ENCODE measurements around the gene SMTN.
A peak's percentile ranks its signal among the peaks of the same experiment; 100 is the strongest.
"Not testable (repeated sequence)": the region's sequence is repeated elsewhere in the genome, so short reads cannot be mapped to it uniquely, and the experiment has no call there.

Gene SMTN

GRCh38 chr22:31106001-31106571, 25.0 kb downstream of the SMTN start:
- no peak for DNase-seq

- no peak for DNase-seq
Measured at GRCh38 chr22:31106731-31107177, 25.6 kb downstream of the SMTN start.

- peak; percentile 39 to 85 (median 56) for DNase-seq
Measured at GRCh38 chr22:31107178-31107893, 26.2 kb downstream of the SMTN start, which contains the start of gene SELENOM. Gene SELENOM (minus strand): TSS chr22:31107568. CDS start chr22:31107505, 63 bp downstream.

GRCh38 chr22:31107894-31108218, 26.7 kb downstream of the SMTN start:
- no peak for DNase-seq

GRCh38 chr22:31112547-31113091, 31.5 kb downstream of the SMTN start:
- not testable (repeated sequence) for DNase-seq

GRCh38 chr22:31118046-31118820, 37.1 kb downstream of the SMTN start:
- no peak for DNase-seq

GRCh38 chr22:31119026-31119717, 38.1 kb downstream of the SMTN start:
- DNase-seq: no peak

GRCh38 chr22:31120230-31120629, 39.1 kb downstream of the SMTN start:
- no peak for DNase-seq

GRCh38 chr22:31120642-31121041, 39.5 kb downstream of the SMTN start:
- DNase-seq: no peak

- no peak for DNase-seq
Measured at GRCh38 chr22:31121403-31121802, 40.3 kb downstream of the SMTN start.

- no peak for DNase-seq
Measured at GRCh38 chr22:31122196-31122531, 41.0 kb downstream of the SMTN start.

GRCh38 chr22:31122532-31123291, 41.6 kb downstream of the SMTN start, which contains the start of gene INPP5J:
Gene INPP5J (plus strand): TSS chr22:31122966. CDS start chr22:31123015, 49 bp downstream.
- DNase-seq: peak; percentile 48 to 67 (median 48)

GRCh38 chr22:31123292-31123602, 42.1 kb downstream of the SMTN start:
- DNase-seq: no peak

- no peak for DNase-seq
Measured at GRCh38 chr22:31124290-31124689, 43.2 kb downstream of the SMTN start.

- no peak for DNase-seq
Measured at GRCh38 chr22:31124811-31125465, 43.8 kb downstream of the SMTN start.

GRCh38 chr22:31125521-31126117, 44.5 kb downstream of the SMTN start:
- no peak for DNase-seq

- no peak for DNase-seq
Measured at GRCh38 chr22:31126128-31126868, 45.2 kb downstream of the SMTN start.

GRCh38 chr22:31126869-31127175, 45.7 kb downstream of the SMTN start:
- DNase-seq: no peak

- no peak for DNase-seq
Measured at GRCh38 chr22:31127181-31127772, 46.2 kb downstream of the SMTN start.

- no peak for DNase-seq
Measured at GRCh38 chr22:31128156-31128555, 47.0 kb downstream of the SMTN start.
